H9 (cell line): ENCODE results near the gene NHS. TPM values are rescaled to one million over a fixed set of nuclear protein-coding genes. Genes with fewer than 3 reads are reported as not detected.

Experiments used
- DNase-seq: peaks from one replicate; pipeline ENCODE4 v3.0.0-alpha.2; 2017
- H2AFZ ChIP-seq: one replicate; pipeline ENCODE4 v1.6.1; 2013; ENCODE audit warnings: mild to moderate bottlenecking, low read length, control low read depth, moderate library complexity
- H2AK5ac ChIP-seq: 2 replicates; pipeline ENCODE4 v1.6.1; 2013; ENCODE audit warnings: low read length, control low read depth, mixed read lengths; ENCODE audit not compliant: insufficient read length
- H2BK120ac ChIP-seq: one replicate; pipeline ENCODE4 v1.6.1; 2013; ENCODE audit warnings: low read depth, mild to moderate bottlenecking, low read length, control low read depth, inconsistent platforms; ENCODE audit not compliant: poor library complexity, severe bottlenecking
- H2BK12ac ChIP-seq: 2 replicates; pipeline ENCODE4 v1.6.1; 2013; ENCODE audit warnings: low read length, control low read depth, mixed read lengths, low read depth; ENCODE audit not compliant: insufficient read length
- H2BK15ac ChIP-seq: 2 replicates; pipeline ENCODE4 v1.6.1; 2013; ENCODE audit warnings: low read depth, low read length, control low read depth
- H2BK20ac ChIP-seq: one replicate; pipeline ENCODE4 v1.6.1; 2013; ENCODE audit warnings: low read depth, mild to moderate bottlenecking, low read length, control low read depth, inconsistent platforms; ENCODE audit not compliant: poor library complexity, severe bottlenecking
- H2BK5ac ChIP-seq: 2 replicates; pipeline ENCODE4 v1.6.1; 2013; ENCODE audit warnings: low read length, control low read depth, mixed read lengths; ENCODE audit not compliant: insufficient read length
- H3K14ac ChIP-seq: 2 replicates; pipeline ENCODE4 v1.6.1; 2013; ENCODE audit warnings: low read length, control low read depth; ENCODE audit not compliant: insufficient read depth
- H3K18ac ChIP-seq: 2 replicates; pipeline ENCODE4 v1.6.1; 2013; ENCODE audit warnings: low read depth, mild to moderate bottlenecking, mixed read lengths, low read length, control low read depth; ENCODE audit not compliant: insufficient read length
- H3K23ac ChIP-seq: 2 replicates; pipeline ENCODE4 v1.6.1; 2013; ENCODE audit warnings: low read length, control low read depth, mixed read lengths, low read depth; ENCODE audit not compliant: insufficient read length
- H3K23me2 ChIP-seq: 2 replicates; pipeline ENCODE4 v1.6.1; 2013; ENCODE audit warnings: low read depth, mild to moderate bottlenecking, mixed read lengths, low read length, control low read depth; ENCODE audit not compliant: insufficient read length, poor library complexity, severe bottlenecking
- H3K27ac ChIP-seq: 2 replicates; pipeline ENCODE4 v1.5.1; 2013; ENCODE audit warnings: low read length, control low read depth, mixed read lengths, low read depth; ENCODE audit not compliant: insufficient read length
- H3K27me3 ChIP-seq: 2 replicates; pipeline ENCODE4 v1.6.1; 2013; ENCODE audit warnings: low read length, control low read depth, inconsistent platforms; ENCODE audit not compliant: insufficient read depth
- H3K4ac ChIP-seq: 2 replicates; pipeline ENCODE4 v1.6.1; 2013; ENCODE audit warnings: low read depth, mild to moderate bottlenecking, control low read depth, inconsistent platforms, low read length, moderate library complexity
- H3K4me1 ChIP-seq: 2 replicates; pipeline ENCODE4 v1.6.1; 2013; ENCODE audit warnings: low read length, control low read depth, inconsistent platforms; ENCODE audit not compliant: insufficient read depth
- H3K4me2 ChIP-seq: 2 replicates; pipeline ENCODE4 v1.6.1; 2013; ENCODE audit warnings: low read length, control low read depth, mixed read lengths; ENCODE audit not compliant: insufficient read length, insufficient read depth
- H3K56ac ChIP-seq: 2 replicates; pipeline ENCODE4 v1.6.1; 2013; ENCODE audit warnings: low read depth, mild to moderate bottlenecking, mixed read lengths, low read length, control low read depth; ENCODE audit not compliant: insufficient read length
- H3K79me1 ChIP-seq: 2 replicates; pipeline ENCODE4 v1.6.1; 2013; ENCODE audit warnings: low read depth, mild to moderate bottlenecking, moderate library complexity, low read length, control low read depth, inconsistent platforms; ENCODE audit not compliant: insufficient read depth, poor library complexity, severe bottlenecking
- H3K79me2 ChIP-seq: 2 replicates; pipeline ENCODE4 v1.6.1; 2013; ENCODE audit warnings: low read length, control low read depth, inconsistent platforms; ENCODE audit not compliant: insufficient read depth
- H3K9ac ChIP-seq: 2 replicates; pipeline ENCODE4 v1.6.1; 2013; ENCODE audit warnings: low read length, control low read depth, mixed read lengths; ENCODE audit not compliant: insufficient read length; ENCODE audit errors: extremely low read depth
- H3K9me3 ChIP-seq: one replicate; pipeline ENCODE4 v1.6.1; 2013; ENCODE audit warnings: low read depth, low read length, inconsistent platforms; ENCODE audit not compliant: control insufficient read depth
- H3T11ph ChIP-seq: one replicate; pipeline ENCODE4 v1.6.1; 2013; ENCODE audit warnings: mild to moderate bottlenecking, low read length, control low read depth, inconsistent platforms
- H4K20me1 ChIP-seq: one replicate; pipeline ENCODE4 v1.6.1; 2013; ENCODE audit not compliant: control insufficient read depth, insufficient read length, insufficient read depth
- H4K5ac ChIP-seq: 2 replicates; pipeline ENCODE4 v1.6.1; 2013; ENCODE audit warnings: low read depth, mild to moderate bottlenecking, mixed read lengths, low read length, control low read depth; ENCODE audit not compliant: insufficient read length
- H4K8ac ChIP-seq: replicated peaks from 2 replicates; pipeline ENCODE4 v1.6.1; 2013; ENCODE audit warnings: low read length, control low read depth, mixed read lengths, low read depth; ENCODE audit not compliant: insufficient read length
- H4K91ac ChIP-seq: 2 replicates; pipeline ENCODE4 v1.6.1; 2013; ENCODE audit warnings: low read depth, mild to moderate bottlenecking, moderate library complexity, mixed read lengths, low read length, control low read depth; ENCODE audit not compliant: insufficient read length
- H3K27ac Mint-ChIP-seq, 3 experiments: 2 replicates in 2 of 3; 3 replicates in 1 of 3; pipeline ENCODE4 v1.8.0; 2020 to 2021; ENCODE audit warnings: mixed read lengths in 3 of 3, mild to moderate bottlenecking in 1 of 3, moderate library complexity in 1 of 3
- H3K27me3 Mint-ChIP-seq: 2 replicates; pipeline ENCODE4 v1.8.0; 2021; ENCODE audit warnings: low read depth, mild to moderate bottlenecking, moderate library complexity, mixed read lengths
- H3K36me3 Mint-ChIP-seq, 3 experiments: 2 replicates in 2 of 3; 3 replicates in 1 of 3; pipeline ENCODE4 v1.8.0; 2020 to 2021; ENCODE audit warnings: low read depth in 3 of 3, mixed read lengths in 3 of 3; ENCODE audit not compliant: insufficient read depth in 1 of 3
- H3K4me1 Mint-ChIP-seq, 2 experiments: 2 replicates each; pipeline ENCODE4 v1.8.0; 2020; ENCODE audit warnings: mixed read lengths in 2 of 2
- H3K4me3 Mint-ChIP-seq, 2 experiments: 2 replicates in 1 of 2; 3 replicates in 1 of 2; pipeline ENCODE4 v1.8.0; 2020 to 2021; ENCODE audit warnings: mild to moderate bottlenecking in 2 of 2, mixed read lengths in 2 of 2, moderate library complexity in 1 of 2
- H3K9me3 Mint-ChIP-seq, 2 experiments: 2 replicates in 1 of 2; 3 replicates in 1 of 2; pipeline ENCODE4 v1.8.0; 2020; ENCODE audit warnings: mild to moderate bottlenecking in 2 of 2, mixed read lengths in 2 of 2, moderate library complexity in 1 of 2
- CTCF ChIP-seq: fragments of 200-600 bp; sonication (generic); conservative IDR thresholded peaks from 3 replicates; pipeline ENCODE4 v1.8.0; 2021; ENCODE audit warnings: antibody characterized with exemption, mild to moderate bottlenecking
- total RNA-seq: library from RNA; stranded (reverse); gene quantifications from 2 replicates; pipeline ENCODE4 v1.2.1, GENCODE V29; 2021

Gene NHS
- total RNA-seq, 1 experiment from 2014 or later: 8.7 TPM

- Histone ChIP-seq H3T11ph (no peak overlapping the region), H3K4ac (no peak overlapping the region)
These were observed 304.3 kb downstream of the NHS start for GRCh38 chrX:17679261-17679660.

More at GRCh38 chrX:17679261-17679660, 304.3 kb downstream of the NHS start:
- no peaks in the 10 kb centered on the region for H3K9me3 Mint-ChIP-seq
- no peak overlapping the region for H2BK120ac ChIP-seq
- H2AK5ac ChIP-seq: no peak overlapping the region
- H3K27ac ChIP-seq: no peak overlapping the region
- no peak overlapping the region for H2BK20ac ChIP-seq
- H2BK5ac ChIP-seq: no peak overlapping the region
- no peak overlapping the region for H2BK12ac ChIP-seq
- no peak overlapping the region for H3K4me3 Mint-ChIP-seq
- peaks cover 15 to 20% of the 10 kb centered on the region in 2 experiments for H3K4me1 Mint-ChIP-seq
- H2AFZ ChIP-seq: no peak overlapping the region
- H3K4me1 ChIP-seq: no peaks in the 10 kb centered on the region; the same call in 1 of the 2 replicates
- no peak overlapping the region for H4K91ac ChIP-seq
- no peaks in the 10 kb centered on the region for H3K79me2 ChIP-seq
- H3K27me3 Mint-ChIP-seq: peaks cover 3% of the 10 kb centered on the region; the same call in 1 of the 2 replicates
- no peak overlapping the region for H3K14ac ChIP-seq
- H3K4me2 ChIP-seq: no peak overlapping the region
- no peak for DNase-seq
- no peak overlapping the region for H3K23ac ChIP-seq
- no peaks in the 10 kb centered on the region for H3K79me1 ChIP-seq
- no peaks in the 10 kb centered on the region for H3K9me3 ChIP-seq
- H2BK15ac ChIP-seq: no peak overlapping the region
- no peaks in the 10 kb centered on the region for H3K27me3 ChIP-seq
- no peaks in the 10 kb centered on the region for H4K20me1 ChIP-seq
- no peak overlapping the region for H3K9ac ChIP-seq
- H3K56ac ChIP-seq: no peak overlapping the region
- peaks cover 0 to 2% (median 0%) of the 10 kb centered on the region in 3 experiments; a peak in 1 of 7 replicates for H3K36me3 Mint-ChIP-seq
- no peak overlapping the region for H4K5ac ChIP-seq
- no peak for TF ChIP-seq CTCF
- H4K8ac ChIP-seq: no peak overlapping the region
- no peak overlapping the region for H3K27ac Mint-ChIP-seq
- no peaks in the 10 kb centered on the region for H3K23me2 ChIP-seq
- no peak overlapping the region for H3K18ac ChIP-seq
